COLO829 (cell line): ENCODE data around the gene KRTAP19-4.
"Not testable (repeated sequence)": the region's sequence is repeated elsewhere in the genome, so short reads cannot be mapped to it uniquely, and the experiment has no call there.

Experiments used
- DNase-seq: peaks from one replicate; pipeline ENCODE4 v3.0.0; 2012; ENCODE audit warnings: low spot score

The KRTAP19-4 gene, protein sequence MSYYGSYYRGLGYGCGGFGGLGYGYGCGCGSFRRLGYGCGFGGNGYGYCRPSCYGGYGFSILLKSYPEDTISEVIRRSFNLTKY

DNA sequence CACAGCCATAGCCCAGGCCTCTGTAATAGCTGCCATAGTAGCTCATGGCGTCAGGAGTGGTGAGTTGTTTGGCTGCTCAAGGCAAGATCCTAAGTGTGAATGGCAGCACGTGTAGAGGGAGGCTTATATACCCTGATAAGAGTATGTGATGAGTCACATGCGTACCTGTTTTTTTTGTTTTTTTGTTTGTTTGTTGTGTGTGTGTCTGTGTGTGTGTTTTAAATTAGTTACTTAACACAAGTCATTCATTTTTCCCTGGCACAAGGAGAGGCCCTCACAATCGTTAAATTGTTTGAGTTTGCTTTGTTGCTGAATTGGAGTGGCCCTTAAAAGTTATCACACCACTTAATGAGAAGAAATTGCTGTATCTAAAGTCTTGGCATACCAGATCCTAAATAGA lies at the start of gene KRTAP19-4:
TSS of gene KRTAP19-4 (minus strand) at position 101 of the 400 bp plus-strand sequence. CDS start at position 46, 55 bp downstream.
- DNase-seq, result no peak

DNA sequence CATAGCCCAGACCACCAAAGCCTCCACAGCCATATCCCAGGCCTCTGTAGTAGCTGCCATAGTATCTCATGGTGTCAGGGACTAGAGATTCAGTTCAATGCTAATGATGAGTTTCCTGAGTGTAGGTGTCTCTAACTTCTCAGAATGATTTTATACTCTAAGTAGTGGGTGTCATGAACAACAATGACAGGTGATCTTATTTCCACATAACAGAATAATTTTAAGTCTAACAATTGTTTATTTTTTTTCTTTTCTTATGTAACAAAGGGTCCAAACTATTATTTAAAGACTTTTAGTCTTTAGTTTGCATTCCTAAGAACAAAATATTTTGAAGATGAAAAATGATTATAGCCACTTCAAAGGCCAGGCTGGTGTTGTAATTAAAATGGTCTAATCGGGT lies 44.8 kb upstream of the KRTAP19-4 start, which contains the start of gene KRTAP19-6:
TSS of gene KRTAP19-6 (minus strand) at position 101 of the 400 bp plus-strand sequence. CDS start at position 70, 31 bp downstream.
- DNase-seq, result no peak

DNA sequence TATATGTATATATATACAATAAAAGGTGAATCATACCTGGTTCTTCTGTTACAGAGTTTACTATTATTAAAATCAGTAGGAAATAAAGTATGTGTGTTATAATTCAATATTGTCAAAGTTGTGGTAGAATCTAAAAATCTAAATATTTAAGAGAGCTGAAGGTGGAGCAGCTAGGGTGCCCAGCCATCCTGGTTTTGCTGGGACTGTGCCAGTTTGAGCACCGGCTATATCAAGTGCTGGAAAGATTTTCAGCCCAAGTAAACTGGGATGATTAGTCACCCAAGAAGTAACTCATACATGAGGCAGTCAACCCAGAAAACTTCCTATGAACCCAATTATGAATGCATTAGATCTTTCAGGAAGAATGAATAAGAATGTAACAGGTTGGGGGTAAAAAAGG lies 21.9 kb upstream of the KRTAP19-4 start:
- DNase-seq, result no peak

DNA sequence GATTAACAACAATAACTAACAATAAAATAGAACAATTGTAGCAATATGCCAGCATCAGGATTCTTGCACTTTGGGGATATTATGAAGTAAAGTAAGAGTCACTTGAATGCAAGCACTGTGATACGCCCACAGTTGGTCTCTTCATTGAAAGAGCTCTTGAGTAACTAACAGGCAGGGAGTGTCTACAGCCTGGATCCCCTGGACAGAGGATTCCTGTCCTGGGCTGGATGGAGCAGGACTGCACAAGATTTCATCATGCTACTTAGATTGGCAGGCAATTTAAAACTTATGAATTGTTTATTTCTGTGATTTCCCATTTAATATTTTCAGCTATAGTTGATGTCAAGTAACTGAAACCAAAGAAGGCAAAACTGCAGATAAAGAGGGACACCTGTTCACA lies 18.7 kb upstream of the KRTAP19-4 start:
- peak; percentile 5 for DNase-seq

DNA sequence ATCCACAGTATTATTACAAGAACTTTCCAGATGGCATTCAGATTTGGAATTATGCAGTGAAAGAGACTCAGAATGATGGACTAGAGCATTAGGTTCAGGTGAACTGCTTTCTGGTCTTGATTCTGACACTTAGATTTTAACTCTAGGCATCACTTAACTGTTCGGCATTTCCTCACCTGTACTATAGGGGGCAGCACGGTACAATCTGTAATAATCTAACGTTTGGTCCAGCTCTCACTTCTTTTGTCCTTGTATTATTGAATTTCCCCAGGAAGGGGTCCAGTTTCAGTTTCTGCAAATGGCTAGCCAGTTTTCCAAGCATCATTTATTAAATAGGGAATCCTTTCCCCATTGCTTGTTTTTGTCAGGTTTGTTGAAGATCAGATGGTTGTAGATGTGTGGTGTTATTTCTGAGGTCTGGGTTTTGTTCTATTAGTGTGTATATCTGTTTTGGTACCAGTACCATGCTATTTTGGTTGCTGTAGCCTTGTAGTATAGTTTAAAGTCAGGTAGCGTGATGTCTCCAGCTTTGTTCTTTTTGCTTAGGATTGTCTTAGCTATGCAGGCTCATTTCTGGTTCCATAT lies 8.7 kb upstream of the KRTAP19-4 start:
- DNase-seq, result not testable (repeated sequence)

DNA sequence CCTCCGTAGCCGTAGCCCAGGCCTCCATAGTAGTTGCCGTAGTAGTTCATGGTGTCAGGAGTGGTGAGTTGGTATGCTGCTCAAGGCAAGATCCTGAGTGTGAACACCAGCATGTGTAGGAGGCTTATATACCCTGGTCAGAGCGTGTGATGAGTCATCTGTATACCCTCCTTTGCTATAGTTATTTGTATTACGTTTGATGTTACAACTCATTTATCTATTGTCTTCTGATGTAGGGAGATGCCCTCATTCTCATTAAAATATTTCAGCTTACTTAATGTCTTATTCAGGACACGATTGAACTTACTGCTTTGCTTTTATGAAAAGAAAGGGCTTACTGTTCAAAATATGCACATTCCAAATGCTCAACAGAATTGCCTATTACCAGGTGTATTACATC lies 5.1 kb upstream of the KRTAP19-4 start, which contains the start of gene KRTAP19-5:
TSS of gene KRTAP19-5 (minus strand) at position 101 of the 400 bp plus-strand sequence. CDS start at position 50, 51 bp downstream.
- DNase-seq, result peak; percentile 6

DNA sequence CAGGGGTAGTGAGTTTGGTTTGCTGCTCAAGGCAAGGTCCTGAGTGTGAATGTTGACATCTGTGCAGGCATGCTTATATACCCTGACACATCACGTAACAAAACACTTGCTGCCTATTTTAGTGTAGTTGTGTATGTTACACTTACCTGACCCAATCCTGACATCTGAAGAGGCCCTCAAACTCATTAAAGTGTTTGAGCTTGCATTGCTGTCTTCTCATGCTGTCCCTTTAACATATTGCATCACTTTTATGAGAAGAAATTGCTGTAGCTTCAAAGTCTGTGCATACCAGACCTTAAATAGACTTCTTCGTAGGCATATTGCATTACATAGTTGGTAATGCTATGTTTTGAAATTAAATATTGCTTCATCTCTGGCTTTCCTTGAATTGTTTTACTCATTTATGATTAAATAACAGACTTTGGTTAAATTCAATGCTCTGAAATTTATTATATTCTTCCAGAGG lies 5.0 kb downstream of the KRTAP19-4 start, which contains the start of gene KRTAP19-3:
TSS of gene KRTAP19-3 (minus strand) at position 51 of the 466 bp plus-strand sequence. CDS start 56 bp downstream, outside the sequence.
- DNase-seq, result no peak

DNA sequence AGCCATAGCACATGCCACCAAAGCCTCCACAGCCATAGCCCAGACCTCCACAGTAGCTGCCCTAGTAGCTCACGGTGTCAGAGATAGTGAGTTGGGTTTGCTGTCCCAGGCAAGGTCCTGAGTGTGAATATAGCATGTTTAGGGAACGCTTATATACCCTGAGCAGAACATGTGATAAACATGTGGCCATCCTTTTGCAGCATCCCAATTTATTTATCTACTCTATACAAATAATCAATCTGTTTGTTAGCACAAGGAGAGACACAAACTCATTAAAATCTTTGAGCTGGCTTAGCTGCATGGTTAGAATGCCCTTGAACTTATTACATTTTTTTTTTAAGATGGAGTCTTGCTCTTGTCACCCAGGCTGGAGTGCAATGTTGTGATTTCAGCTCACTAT lies 9.6 kb downstream of the KRTAP19-4 start, which contains the start of gene KRTAP19-2:
TSS of gene KRTAP19-2 (minus strand) at position 101 of the 400 bp plus-strand sequence. CDS start at position 13, 88 bp downstream.
- no peak for DNase-seq

DNA sequence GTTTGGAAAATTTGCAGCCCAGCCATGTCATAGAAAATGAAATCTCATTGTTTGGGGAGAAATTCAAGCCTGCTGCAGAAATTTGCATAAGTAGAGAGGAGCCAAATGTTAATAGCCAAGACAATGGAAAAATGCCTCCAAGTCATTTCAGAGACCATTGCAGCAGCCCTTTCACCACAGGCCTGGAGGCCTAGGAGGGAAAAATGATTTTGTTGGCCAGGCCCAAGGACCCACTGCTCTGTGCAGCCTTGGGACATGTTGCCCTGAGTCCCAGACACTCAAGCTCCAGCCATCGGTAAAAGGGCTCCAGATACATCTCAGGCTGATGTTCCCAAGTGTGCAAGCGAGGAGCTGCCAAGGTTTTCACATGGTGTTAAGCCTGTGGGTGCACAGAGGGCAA lies 10.8 kb downstream of the KRTAP19-4 start:
- DNase-seq, result no peak

DNA sequence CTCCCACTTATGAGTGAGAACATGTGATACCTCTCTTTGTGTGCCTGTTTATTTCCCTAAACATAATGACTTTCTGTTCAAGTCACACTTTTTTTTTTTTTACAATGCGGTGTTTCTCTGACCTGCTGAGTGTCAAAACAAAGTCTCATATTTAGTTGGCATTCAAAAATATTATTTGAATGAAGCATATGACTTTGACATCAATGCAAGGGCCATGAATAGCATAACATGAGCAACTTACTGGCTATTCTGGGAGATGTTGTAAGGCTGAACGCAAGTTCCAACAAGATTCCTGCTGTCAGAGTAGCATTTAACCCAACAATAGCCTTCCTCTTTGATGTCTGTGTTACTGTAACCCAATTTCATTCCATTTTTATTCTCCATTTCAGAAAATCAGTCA lies 14.8 kb downstream of the KRTAP19-4 start:
- DNase-seq, result peak; percentile 40

DNA sequence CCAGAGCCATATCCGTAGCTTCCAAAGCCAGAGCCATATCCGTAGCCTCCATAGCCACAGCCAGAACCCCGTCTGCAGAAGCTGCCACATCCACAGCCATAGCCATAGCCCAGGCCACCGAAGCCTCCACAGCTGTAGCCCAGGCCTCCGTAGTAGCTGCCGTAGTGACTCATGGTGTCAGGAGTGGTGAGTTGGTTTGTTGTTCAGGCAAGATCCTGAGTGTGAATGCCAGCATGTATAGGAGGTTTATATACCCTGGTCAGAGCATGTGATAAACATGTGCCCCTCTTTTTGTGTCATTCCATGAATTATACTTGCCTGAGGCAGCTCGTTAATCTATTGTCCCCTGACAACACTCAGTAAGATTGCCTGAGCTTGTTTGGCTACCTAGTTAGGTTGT lies 16.8 kb downstream of the KRTAP19-4 start, which contains the start of gene KRTAP19-1:
TSS of gene KRTAP19-1 (minus strand) at position 223 of the 400 bp plus-strand sequence. CDS start at position 173, 50 bp downstream.
- peak; percentile 3 for DNase-seq

DNA sequence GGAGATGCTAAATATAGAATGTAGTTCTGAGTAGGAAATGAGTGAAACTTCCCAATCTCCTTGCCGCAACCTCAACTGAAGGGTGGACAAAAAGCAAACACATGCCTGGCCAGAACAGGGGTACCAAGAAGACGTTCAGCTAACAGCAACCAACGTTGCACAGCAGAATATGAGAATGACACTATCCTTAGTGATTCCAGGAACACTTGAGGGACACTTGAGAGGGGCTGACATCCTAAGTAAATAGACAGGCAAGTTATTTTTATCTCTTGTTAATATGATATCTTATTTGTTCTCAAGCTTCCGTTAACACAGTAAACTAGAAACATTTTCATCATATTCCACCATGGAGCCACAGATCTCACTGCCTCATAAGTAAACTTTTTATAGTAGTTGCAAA lies 17.7 kb downstream of the KRTAP19-4 start:
- DNase-seq, result no peak

DNA sequence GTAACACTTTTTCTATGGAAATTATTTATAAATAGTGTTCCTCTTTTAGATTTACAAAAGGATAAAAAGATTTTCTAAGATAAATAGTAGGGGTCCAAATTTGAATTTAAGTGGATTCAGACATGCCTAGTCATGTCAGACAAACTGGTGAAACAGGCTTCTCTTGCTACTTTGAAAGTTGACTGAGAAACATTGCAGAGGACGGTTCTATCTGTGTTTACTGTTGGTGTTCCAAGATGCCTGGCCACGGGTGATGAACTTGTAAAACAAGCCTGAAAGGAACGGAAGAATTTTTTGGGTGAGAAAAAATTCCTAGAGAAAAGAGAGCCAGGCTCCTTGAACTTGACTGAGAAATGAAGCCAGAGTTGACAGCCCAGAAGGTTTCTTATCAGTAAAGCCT lies 19.0 kb downstream of the KRTAP19-4 start:
- DNase-seq, result no peak

DNA sequence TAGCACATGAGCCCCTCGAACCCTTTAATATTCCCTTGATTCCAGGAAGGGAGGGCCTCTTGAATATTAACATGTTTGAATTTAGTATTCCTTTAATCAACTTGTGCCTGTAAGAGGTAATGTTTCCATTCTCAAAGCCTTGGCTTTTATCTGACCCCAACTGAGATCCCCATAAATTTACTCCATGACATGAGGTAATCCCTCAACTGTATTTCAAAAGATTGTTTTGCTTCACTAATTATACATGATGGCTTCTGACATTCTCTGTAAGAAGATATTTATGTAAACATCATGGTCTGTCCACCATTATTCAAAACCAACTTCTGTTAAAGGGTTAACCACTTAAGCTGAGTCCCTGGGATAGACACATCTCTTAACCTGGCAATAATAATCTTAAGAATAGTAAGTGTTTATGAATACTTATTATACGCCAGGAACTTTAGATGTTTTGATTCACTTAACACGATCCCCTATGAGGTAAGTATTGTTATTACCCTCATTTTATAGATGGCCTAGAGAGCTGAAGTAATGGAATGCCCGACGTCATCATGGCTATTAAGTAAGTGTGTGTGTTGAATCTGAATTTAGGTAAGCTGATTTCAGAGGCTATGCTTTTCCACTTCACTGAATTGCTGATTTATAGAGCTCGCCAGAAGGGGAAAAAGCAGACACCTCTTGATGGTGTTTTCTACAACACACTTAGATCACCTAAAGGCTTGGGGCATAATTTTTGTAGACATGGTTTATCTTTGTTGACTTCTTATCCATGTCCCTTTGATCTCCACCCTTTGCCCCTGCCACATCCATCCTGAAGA lies 27.9 kb downstream of the KRTAP19-4 start:
- DNase-seq, result no peak

DNA sequence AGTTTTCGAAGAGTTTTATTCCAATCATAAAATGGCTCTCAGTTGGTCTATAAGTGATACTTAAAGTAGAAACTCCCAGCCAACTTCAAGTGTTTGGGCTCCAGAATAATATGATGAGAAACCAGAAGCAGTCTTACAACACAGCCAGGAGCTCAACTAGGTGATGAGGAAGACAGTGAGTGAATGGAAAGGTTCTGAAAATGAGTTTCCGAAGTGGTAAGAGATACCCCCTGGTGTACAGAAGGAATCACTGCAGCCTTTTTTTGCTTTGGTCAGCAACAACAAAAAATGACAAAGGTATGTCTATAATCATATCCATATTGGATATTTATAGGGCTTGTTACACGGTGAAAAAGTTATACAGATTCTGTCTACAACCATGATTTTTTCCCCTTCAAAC lies 33.3 kb downstream of the KRTAP19-4 start:
- no peak for DNase-seq

DNA sequence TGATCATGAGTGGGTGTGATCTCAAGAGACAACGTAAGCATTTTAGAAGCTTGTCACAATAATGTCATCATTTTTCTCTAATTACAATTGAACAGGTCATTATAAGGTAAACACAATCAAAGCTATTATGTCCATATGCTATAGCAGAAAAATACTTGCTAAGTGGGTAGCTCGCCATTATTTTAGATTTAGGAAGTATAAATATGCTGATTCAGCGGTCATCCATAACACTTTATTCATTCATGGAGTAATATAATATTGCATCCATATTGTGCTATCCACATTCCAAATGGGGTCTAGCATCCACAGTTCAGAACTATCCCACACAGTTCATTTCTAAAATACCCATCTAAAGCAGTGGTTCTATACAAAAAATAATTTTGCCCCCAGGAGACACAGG lies 48.5 kb downstream of the KRTAP19-4 start:
- no peak for DNase-seq

DNA sequence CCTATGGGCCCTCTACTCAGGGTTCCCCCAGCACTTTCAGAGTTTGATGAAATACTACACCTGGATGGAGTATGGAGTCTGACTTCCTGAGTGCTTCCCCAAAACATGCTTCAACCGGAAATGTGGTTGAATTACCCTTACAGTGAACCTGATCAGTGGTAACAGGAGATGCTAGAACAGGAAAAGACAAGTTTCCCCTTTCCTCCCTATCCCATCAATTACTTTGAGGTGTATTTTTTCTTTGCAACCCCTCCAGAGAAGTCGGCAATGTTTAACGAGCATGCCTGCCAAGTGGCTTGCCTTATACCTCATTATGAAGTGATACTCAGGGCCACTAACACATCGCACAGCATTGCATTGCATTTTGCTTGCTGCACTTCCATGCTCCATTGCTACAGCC lies 49.9 kb downstream of the KRTAP19-4 start:
- no peak for DNase-seq
